ENCODE results near the gene TUBB4B.

The TUBB4B gene

GRCh38 chr9:137240841-137241489 lies at the start of gene TUBB4B:
TUBB4B (plus strand) TSS chr9:137241287; CDS start chr9:137241361, 74 bp downstream.
- peak; percentile 97 for DNase-seq

GRCh38 chr9:137191691-137192447 lies 49.2 kb upstream of the TUBB4B start:
- no peak for DNase-seq

GRCh38 chr9:137192448-137192780 lies 48.7 kb upstream of the TUBB4B start:
- no peak for DNase-seq

- DNase-seq = no peak
Observed at GRCh38 chr9:137192859-137193258, 48.2 kb upstream of the TUBB4B start.

- DNase-seq = no peak
Observed at GRCh38 chr9:137193771-137194170, 47.3 kb upstream of the TUBB4B start.

GRCh38 chr9:137194388-137194787 lies 46.7 kb upstream of the TUBB4B start:
- no peak for DNase-seq

GRCh38 chr9:137194909-137195308 lies 46.2 kb upstream of the TUBB4B start:
- no peak for DNase-seq

GRCh38 chr9:137195525-137196220 lies 45.4 kb upstream of the TUBB4B start:
- no peak for DNase-seq

- DNase-seq = no peak
Observed at GRCh38 chr9:137198051-137198901, 42.8 kb upstream of the TUBB4B start.

- DNase-seq = no peak
Observed at GRCh38 chr9:137198902-137199283, 42.2 kb upstream of the TUBB4B start.

GRCh38 chr9:137199411-137200121 lies 41.5 kb upstream of the TUBB4B start:
- no peak for DNase-seq

- peak; percentile 99 for DNase-seq
Observed at GRCh38 chr9:137200311-137201204, 40.5 kb upstream of the TUBB4B start, which contains the start of gene TPRN. TPRN (minus strand) TSS chr9:137200741; CDS start chr9:137200711, 30 bp downstream.

GRCh38 chr9:137201205-137201868 lies 39.8 kb upstream of the TUBB4B start:
- no peak for DNase-seq

- DNase-seq = no peak
Observed at GRCh38 chr9:137202966-137203365, 38.1 kb upstream of the TUBB4B start.

GRCh38 chr9:137204731-137205125 lies 36.4 kb upstream of the TUBB4B start:
- DNase-seq = no peak

- DNase-seq = peak; percentile 98
Observed at GRCh38 chr9:137205126-137206069, 35.7 kb upstream of the TUBB4B start, which contains the start of the genes NDOR1 and TMEM203. NDOR1 (plus strand) TSS chr9:137205700; CDS start chr9:137205778, 78 bp downstream. TMEM203 (minus strand) TSS chr9:137205648; CDS start chr9:137205414, 234 bp downstream.

GRCh38 chr9:137206602-137207001 lies 34.5 kb upstream of the TUBB4B start:
- no peak for DNase-seq

- no peak for DNase-seq
Observed at GRCh38 chr9:137211532-137211931, 29.6 kb upstream of the TUBB4B start.

- no peak for DNase-seq
Observed at GRCh38 chr9:137212520-137212919, 28.6 kb upstream of the TUBB4B start.

All from stimulated activated CD8-positive, alpha-beta memory T cell treated with anti-CD3 and anti-CD28 coated beads, Interleukin-4, amount 100 ng/mL, for 48 hours (primary cell).